ENCODE measurements around the gene TSPAN13. TPM values are rescaled to one million over a fixed set of nuclear protein-coding genes. Genes with fewer than 3 reads are reported as not detected.

TSPAN13 gene
- total RNA-seq, 1 experiment from 2014 or later = 31.1 TPM

GRCh38 chr7:16727736-16728135, 25.8 kb upstream of the TSPAN13 start:
- Histone ChIP-seq H3K4me1 (replicated peaks; ENCODE audit: insufficient read depth) (no peaks in the 10 kb centered on the region), H3K9me2 (ENCODE audit: insufficient read depth) (no peaks in the 10 kb centered on the region), H3K27ac (no peak overlapping the region), H3K4me3 (no peak overlapping the region), H3K36me3 (ENCODE audit: low read depth) (no peaks in the 10 kb centered on the region), H3K79me2 (ENCODE audit: low read depth) (no peaks in the 10 kb centered on the region), H3K27me3 (ENCODE audit: insufficient read depth, low read depth) (no peaks in the 10 kb centered on the region), H4K20me1 (ENCODE audit: insufficient read depth) (no peaks in the 10 kb centered on the region), H2AFZ (no peak overlapping the region), H3K9me3 (ENCODE audit: insufficient read depth, low read depth) (no peaks in the 10 kb centered on the region), H3F3A (ENCODE audit: insufficient read depth, low read depth) (no peaks in the 10 kb centered on the region), H3K4me2 (no peak overlapping the region)
- BruUV-seq (replicated peaks) = no TSS peak
- intact Hi-C loops (cut with micrococcal nuclease; ENCODE audit: unreplicated experiment) = no loop called here
- no peak for DNase-seq
- POLR2A ChIA-PET (ENCODE audit: unreplicated experiment) = no interaction called here
- CTCF ChIA-PET = no interaction called here
- no peak for TF ChIP-seq CTCF (conservative IDR thresholded peaks at IDR 0.05)
- no peak for TF ChIP-seq EZH2 (IDR thresholded peaks at IDR 0.05; ENCODE audit: low read depth)

GRCh38 chr7:16728811-16729210, 24.7 kb upstream of the TSPAN13 start:
- TF ChIP-seq CTCF (conservative IDR thresholded peaks at IDR 0.05) = no peak
- TF ChIP-seq EZH2 (IDR thresholded peaks at IDR 0.05; ENCODE audit: low read depth) = no peak
- Histone ChIP-seq H3K4me2 (no peak overlapping the region), H3K4me1 (replicated peaks; ENCODE audit: insufficient read depth) (no peaks in the 10 kb centered on the region), H2AFZ (no peak overlapping the region), H4K20me1 (ENCODE audit: insufficient read depth) (no peaks in the 10 kb centered on the region), H3F3A (ENCODE audit: insufficient read depth, low read depth) (no peaks in the 10 kb centered on the region), H3K9me3 (ENCODE audit: insufficient read depth, low read depth) (no peaks in the 10 kb centered on the region), H3K4me3 (no peak overlapping the region), H3K79me2 (ENCODE audit: low read depth) (no peaks in the 10 kb centered on the region), H3K36me3 (ENCODE audit: low read depth) (no peaks in the 10 kb centered on the region), H3K27me3 (ENCODE audit: insufficient read depth, low read depth) (no peaks in the 10 kb centered on the region), H3K27ac (no peak overlapping the region), H3K9me2 (ENCODE audit: insufficient read depth) (no peaks in the 10 kb centered on the region)
- no TSS peak for BruUV-seq (replicated peaks)
- ChIA-PET CTCF (no interaction called here), POLR2A (ENCODE audit: unreplicated experiment) (interaction anchor here (0.6 to 0.7 kb wide), 2 partner anchors 28 to 463 kb away, joined by 3 to 31 read pairs; no protein-coding TSS in a partner anchor)
- no peak for DNase-seq
- intact Hi-C loops (cut with micrococcal nuclease; ENCODE audit: unreplicated experiment) = no loop called here

GRCh38 chr7:16729541-16729940, 24.0 kb upstream of the TSPAN13 start:
- intact Hi-C loops (cut with micrococcal nuclease; ENCODE audit: unreplicated experiment) = no loop called here
- no peaks in the 10 kb centered on the region for H3K79me2 ChIP-seq (ENCODE audit: low read depth)
- no peak overlapping the region for H3K27ac ChIP-seq
- H4K20me1 ChIP-seq (ENCODE audit: insufficient read depth) = no peaks in the 10 kb centered on the region
- CTCF ChIA-PET = no interaction called here
- H2AFZ ChIP-seq = no peak overlapping the region
- TF ChIP-seq CTCF (conservative IDR thresholded peaks at IDR 0.05) (no peak), EZH2 (IDR thresholded peaks at IDR 0.05; ENCODE audit: low read depth) (no peak)
- no peaks in the 10 kb centered on the region for H3F3A ChIP-seq (ENCODE audit: insufficient read depth, low read depth)
- no peak overlapping the region for H3K4me2 ChIP-seq
- H3K9me3 ChIP-seq (ENCODE audit: insufficient read depth, low read depth) = no peaks in the 10 kb centered on the region
- H3K4me3 ChIP-seq = no peak overlapping the region
- no peaks in the 10 kb centered on the region for H3K27me3 ChIP-seq (ENCODE audit: insufficient read depth, low read depth)
- no peaks in the 10 kb centered on the region for H3K36me3 ChIP-seq (ENCODE audit: low read depth)
- no peak for DNase-seq
- POLR2A ChIA-PET (ENCODE audit: unreplicated experiment) = interaction anchor here (0.6 kb wide), 1 partner anchor 27 kb away, joined by 3 read pairs; no protein-coding TSS in a partner anchor
- BruUV-seq (replicated peaks) = no TSS peak
- no peaks in the 10 kb centered on the region for H3K9me2 ChIP-seq (ENCODE audit: insufficient read depth)
- H3K4me1 ChIP-seq (replicated peaks; ENCODE audit: insufficient read depth) = no peaks in the 10 kb centered on the region
